Activated T-cell treated with anti-CD3 and anti-CD28 coated beads, Interleukin-2, amount 50 U/mL, for 72 hours (primary cell): Measurements from ENCODE around the gene MRGPRG. TPM values are rescaled to one million over a fixed set of nuclear protein-coding genes. Genes with fewer than 3 reads are reported as not detected.

Experiments
- ATAC-seq, 2 donors: fragments of 150-1000 bp; cut with Tn5 transposase; replicated peaks in 1 of 2; 2 replicates each; pipeline ENCODE4 v1.10.0; 2021; ENCODE audit warnings: moderate library complexity in 2 of 2, mild to moderate bottlenecking in 1 of 2
- DNase-seq, 2 donors: peaks; one replicate each; pipeline ENCODE4 v3.0.0; 2021 to 2022; ENCODE audit warnings: mixed read lengths in 1 of 2
- H3K27ac Mint-ChIP-seq: one replicate; pipeline ENCODE4 v1.8.0; 2022; ENCODE audit warnings: mild to moderate bottlenecking, moderate library complexity, mixed read lengths
- H3K27me3 Mint-ChIP-seq: one replicate; pipeline ENCODE4 v1.8.0; 2022; ENCODE audit warnings: low read depth, mixed read lengths
- H3K36me3 Mint-ChIP-seq, 2 donors: one replicate each; pipeline ENCODE4 v1.8.0; 2022; ENCODE audit warnings: mixed read lengths in 2 of 2, mild to moderate bottlenecking in 1 of 2; ENCODE audit not compliant: insufficient read depth in 2 of 2
- H3K4me1 Mint-ChIP-seq: one replicate; pipeline ENCODE4 v1.8.0; 2022; ENCODE audit warnings: low read depth, mixed read lengths
- H3K4me3 Mint-ChIP-seq, 2 donors: one replicate each; pipeline ENCODE4 v1.8.0; 2022; ENCODE audit warnings: mild to moderate bottlenecking in 2 of 2, mixed read lengths in 2 of 2, moderate library complexity in 2 of 2
- H3K9me3 Mint-ChIP-seq, 2 donors: one replicate each; pipeline ENCODE4 v1.8.0; 2022; ENCODE audit warnings: mixed read lengths in 2 of 2
- total RNA-seq, 2 donors: library from RNA; stranded (reverse); gene quantifications; one replicate each; pipeline ENCODE4 v1.2.3, GENCODE V29; 2022

The MRGPRG gene
- total RNA-seq, 2 donors from 2014 or later, result not detected

DNA sequence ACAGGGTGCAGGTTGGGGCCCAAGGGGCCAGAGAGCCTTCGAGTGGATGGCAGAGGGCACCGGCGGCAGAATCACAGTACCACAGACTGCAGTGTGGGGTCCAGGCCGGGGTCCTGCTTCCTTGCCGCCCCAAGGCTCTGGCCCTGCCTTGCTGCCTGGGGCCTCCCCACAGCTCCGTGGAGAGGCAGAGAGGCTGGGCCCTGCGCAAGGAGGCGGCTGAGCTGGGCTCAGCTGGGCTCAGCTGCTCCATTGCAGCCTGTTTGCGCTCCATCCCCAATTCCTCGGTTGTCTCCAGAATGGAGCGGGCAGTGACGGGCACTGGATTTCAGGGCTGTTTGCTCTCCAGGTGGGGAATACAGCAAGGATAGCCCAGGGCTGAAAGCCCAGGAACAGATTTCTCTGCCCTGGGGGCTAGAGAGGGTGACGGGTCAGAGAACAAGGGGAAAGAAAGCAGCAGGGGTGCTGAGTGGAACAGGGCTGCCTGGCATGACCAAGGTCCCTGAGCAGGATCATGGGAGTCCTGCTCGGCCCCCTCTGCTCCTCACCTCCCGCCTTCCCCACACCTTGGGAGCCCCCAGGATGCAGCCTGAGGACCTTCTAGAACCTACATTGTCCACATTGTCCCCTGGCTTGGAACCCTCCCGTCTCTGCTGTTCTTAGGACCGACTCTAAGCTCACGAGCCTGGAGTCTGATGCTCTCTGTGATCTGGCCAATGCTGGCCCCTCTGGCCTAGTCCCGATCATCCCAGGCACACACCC, 18.9 kb downstream of the MRGPRG start:
- no peak overlapping the region for H3K27ac Mint-ChIP-seq
- no peaks in the 10 kb centered on the region for H3K36me3 Mint-ChIP-seq
- DNase-seq, result no peak
- no peaks in the 10 kb centered on the region for H3K9me3 Mint-ChIP-seq
- H3K4me3 Mint-ChIP-seq, result no peak overlapping the region
- ATAC-seq, result no peak
- peaks cover 8% of the 10 kb centered on the region for H3K27me3 Mint-ChIP-seq
- peaks cover 6% of the 10 kb centered on the region for H3K4me1 Mint-ChIP-seq

DNA sequence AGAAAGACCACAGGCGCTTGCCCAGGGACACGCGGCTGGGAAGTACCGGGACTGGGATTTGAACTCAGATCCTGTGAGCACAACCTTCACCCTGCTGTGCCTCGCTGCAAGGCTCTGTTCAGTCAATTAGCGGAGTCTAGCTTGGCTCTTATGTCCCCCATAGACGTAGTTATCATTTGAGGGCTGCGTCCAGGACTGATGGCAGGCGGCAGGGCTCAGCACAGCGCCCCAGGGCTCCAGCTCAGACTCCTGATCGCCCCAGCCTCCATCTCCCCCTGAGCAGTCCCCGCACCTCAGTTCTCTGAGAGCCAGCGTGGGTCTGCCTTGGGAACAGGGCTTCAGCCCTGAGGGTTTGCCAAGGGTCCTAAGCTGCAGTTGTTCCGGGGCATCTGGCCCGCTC, 19.8 kb downstream of the MRGPRG start:
- no peak for ATAC-seq
- Mint-ChIP-seq H3K4me3 (no peak overlapping the region), H3K36me3 (no peaks in the 10 kb centered on the region), H3K9me3 (no peaks in the 10 kb centered on the region), H3K4me1 (peaks cover 6% of the 10 kb centered on the region), H3K27ac (no peak overlapping the region), H3K27me3 (peaks cover 8% of the 10 kb centered on the region)
- no peak for DNase-seq

DNA sequence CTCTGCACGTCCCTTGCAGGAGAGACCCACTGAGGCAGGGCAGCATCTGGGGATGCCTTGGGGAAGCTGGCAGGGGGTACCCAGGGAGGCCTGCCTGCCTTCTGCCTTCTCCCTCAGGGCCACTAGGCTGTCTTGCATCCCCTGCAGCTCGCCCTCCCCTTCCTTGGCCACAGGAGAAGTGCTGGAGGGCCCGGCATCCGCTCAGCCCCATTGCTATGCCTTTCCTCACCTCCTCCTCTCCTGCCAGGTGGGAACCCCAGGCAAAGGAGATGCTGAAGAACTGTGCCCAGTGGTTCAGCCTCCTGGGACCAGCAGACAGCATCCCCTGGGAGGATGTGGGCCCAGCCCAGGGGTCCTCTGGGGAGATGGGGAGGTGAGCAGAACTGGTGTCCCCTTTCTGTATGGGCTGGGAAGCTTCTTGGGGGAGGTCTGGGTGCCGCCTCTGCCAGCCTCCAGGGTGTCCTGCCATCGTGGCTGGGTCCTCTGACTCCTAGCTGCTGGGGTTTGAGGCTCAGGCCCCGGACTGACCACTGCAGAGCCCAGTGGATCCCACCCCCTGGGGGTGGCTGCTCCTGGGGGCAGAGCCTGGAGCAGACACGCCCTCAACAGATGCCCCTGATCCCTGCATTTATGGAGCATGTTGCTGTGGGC, 20.6 kb downstream of the MRGPRG start:
- H3K4me1 Mint-ChIP-seq, result peaks cover 6% of the 10 kb centered on the region
- H3K9me3 Mint-ChIP-seq, result no peaks in the 10 kb centered on the region
- H3K36me3 Mint-ChIP-seq, result no peaks in the 10 kb centered on the region
- no peak overlapping the region for H3K27ac Mint-ChIP-seq
- no peak overlapping the region for H3K4me3 Mint-ChIP-seq
- ATAC-seq (no peak), DNase-seq (no peak)
- peaks cover 8% of the 10 kb centered on the region for H3K27me3 Mint-ChIP-seq

DNA sequence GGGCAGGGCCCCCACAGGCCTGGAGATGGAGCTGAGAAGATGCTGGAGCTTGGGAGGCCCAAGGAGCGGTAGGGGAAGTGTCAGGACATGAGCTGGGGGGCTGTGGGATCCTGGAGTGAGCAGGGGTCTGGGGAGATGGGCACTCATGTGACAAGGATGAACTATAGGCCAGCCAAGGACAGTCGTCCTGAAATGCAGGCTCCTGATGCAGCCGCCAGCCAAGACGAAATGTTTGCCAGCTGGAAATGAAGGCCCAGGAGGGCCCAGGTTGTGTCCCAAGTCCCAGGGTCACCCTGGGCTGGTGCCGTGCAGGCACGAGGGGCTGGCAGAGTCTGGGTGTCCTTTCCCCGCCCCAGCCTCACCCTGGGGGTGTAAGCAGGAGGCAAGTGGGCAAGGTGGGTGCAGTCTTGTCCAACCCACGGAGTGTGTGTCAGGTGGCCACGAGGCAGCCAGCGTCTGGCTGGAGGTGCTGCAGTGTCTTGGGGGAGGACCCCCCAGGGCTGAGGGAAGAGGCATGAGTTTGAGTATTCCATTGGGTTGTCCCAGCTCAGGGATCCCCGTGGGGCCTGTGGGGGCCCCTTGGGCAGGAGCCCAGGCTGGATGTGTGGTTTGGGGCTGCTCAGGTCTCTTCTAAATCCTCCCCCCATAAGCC, 21.4 kb downstream of the MRGPRG start:
- Mint-ChIP-seq H3K4me3 (no peak overlapping the region), H3K9me3 (no peaks in the 10 kb centered on the region), H3K27ac (no peak overlapping the region), H3K36me3 (no peaks in the 10 kb centered on the region), H3K4me1 (no peaks in the 10 kb centered on the region), H3K27me3 (peaks cover under 1% of the 10 kb centered on the region)
- DNase-seq, result no peak
- ATAC-seq, result no peak

DNA sequence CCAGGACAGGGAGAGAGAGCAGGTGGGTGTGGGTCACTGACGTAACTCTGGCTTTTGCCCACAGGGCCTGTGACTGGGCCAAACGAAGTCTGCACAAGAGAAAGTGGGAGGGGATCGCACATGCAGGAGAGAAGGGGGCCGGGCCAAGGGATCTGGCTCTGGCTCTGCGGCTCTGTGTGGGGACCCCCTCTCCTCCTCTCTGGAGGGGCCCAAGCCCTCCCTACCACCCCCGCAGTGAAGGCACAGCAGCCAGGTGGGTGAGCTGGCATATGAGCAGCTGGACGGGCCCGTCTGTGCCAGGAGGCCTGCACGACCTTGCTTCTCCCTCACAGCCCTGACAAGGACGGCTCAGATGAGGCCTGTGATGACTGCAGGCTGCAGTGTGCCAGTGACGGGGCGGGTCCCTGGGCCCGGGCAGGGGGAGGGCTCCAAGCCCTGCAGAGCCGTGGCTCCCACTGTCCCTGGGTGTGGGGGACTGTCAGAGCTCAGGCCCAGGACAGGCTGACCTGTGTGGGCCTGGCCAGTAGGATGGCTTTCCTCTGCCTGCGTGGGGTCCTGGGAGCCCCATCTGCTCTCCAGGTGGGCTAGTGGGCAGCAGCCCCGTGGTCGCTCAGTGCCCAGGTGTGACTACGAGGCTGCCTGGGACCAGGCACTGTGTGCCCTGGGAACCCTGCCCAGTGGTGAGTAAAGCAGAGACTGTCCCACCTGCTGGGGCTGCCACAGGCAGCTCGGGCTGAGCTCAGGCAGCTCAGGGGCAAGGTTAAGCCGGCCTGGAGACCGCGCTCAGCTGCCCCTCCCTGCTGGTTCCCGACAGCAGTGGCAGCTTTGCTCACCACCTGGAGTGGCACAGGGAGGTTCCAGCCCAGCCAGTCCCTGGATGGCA, 22.2 kb downstream of the MRGPRG start:
- Mint-ChIP-seq H3K4me3 (no peak overlapping the region), H3K36me3 (no peaks in the 10 kb centered on the region), H3K27me3 (no peaks in the 10 kb centered on the region), H3K9me3 (no peaks in the 10 kb centered on the region), H3K27ac (no peak overlapping the region), H3K4me1 (no peaks in the 10 kb centered on the region)
- ATAC-seq (no peak), DNase-seq (no peak)

DNA sequence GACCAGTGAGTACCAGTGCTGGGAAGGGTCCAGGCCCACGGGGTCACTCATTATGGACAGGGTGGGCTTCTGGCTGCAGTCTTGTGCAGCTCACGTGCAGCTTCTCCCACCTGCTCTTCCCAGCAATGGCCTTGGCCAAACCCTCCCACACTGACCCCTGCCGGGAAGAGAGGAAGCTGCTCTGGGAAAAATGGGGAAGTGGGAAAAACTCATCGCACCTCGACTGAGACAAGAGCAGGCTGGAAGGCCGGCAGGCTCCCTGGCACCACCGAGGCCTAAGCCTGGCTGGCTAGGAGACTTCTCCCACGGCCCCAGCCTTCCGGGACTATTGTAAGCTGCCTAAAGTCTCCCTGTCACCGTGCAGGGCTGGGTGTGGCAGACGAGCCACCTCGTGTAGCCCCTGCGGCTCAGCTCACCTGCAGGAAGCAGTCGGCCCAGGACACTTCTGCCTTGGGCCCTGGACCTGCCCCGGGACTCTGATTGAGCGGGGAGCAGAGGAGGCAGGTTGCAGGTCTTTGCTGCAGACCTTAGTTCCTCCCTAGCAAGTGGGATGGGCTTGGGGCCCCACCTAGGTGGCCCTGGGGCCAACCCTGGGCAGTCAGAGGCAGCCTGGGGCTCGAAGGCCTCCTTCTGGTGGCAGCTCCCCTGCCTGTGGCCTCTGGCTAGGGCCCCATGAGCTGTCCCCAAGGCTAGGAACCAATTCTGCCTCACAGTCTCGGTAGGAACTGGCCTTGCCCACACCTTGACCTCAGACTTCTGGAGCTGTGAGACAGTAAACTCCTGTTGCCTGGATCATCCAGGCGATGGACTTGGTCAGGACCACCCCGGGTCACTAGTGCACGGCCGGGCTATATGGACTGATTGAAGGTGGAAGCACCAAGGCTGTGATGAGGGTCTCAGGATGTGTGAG, 23.1 kb downstream of the MRGPRG start:
- Mint-ChIP-seq H3K9me3 (no peaks in the 10 kb centered on the region), H3K36me3 (no peaks in the 10 kb centered on the region), H3K27ac (no peak overlapping the region), H3K4me1 (no peaks in the 10 kb centered on the region), H3K27me3 (no peaks in the 10 kb centered on the region), H3K4me3 (no peak overlapping the region)
- DNase-seq (no peak), ATAC-seq (no peak)

DNA sequence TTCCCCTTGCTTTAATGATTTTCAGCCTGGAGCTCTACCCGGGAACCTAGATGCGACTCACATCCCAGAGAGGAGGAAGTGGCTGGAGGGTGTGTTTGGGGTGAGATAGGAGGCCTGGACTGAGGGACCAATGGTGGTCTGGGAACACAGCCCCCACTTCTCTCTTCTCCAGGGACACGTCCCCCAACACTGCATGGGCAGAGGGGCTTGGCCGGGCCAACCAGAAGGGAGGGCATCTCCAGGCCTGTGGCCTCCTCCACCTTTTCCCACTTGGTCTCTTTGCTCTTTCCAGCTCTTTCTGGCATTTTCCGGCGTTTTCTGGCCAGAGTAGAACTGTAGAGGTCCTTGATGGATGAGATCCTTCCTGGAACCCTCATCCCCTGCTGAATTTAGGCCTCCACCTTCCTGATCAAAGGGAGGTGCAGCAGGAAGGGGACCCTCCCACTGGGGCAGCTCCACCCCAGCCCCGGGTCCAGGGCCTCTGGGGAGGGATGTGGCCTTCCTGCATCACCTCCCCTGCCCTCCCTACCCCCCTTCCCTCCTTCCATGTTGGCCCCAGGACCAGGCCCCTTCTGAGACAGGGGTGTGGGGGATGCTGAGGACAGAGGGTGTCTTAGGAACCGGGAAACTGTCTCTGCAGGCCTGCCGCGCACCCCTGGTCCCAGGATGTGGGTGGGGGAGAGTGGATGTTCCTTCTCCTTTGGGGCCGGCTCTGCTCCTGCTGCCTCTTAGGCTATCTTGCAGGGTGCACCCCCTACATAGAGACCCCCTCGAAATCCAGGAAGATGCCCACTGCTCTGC, 24.4 kb downstream of the MRGPRG start:
- DNase-seq (no peak), ATAC-seq (no peak)
- H3K4me1 Mint-ChIP-seq, result no peaks in the 10 kb centered on the region
- H3K36me3 Mint-ChIP-seq, result no peaks in the 10 kb centered on the region
- no peaks in the 10 kb centered on the region for H3K27me3 Mint-ChIP-seq
- H3K27ac Mint-ChIP-seq, result no peak overlapping the region
- no peak overlapping the region for H3K4me3 Mint-ChIP-seq
- H3K9me3 Mint-ChIP-seq, result no peaks in the 10 kb centered on the region

DNA sequence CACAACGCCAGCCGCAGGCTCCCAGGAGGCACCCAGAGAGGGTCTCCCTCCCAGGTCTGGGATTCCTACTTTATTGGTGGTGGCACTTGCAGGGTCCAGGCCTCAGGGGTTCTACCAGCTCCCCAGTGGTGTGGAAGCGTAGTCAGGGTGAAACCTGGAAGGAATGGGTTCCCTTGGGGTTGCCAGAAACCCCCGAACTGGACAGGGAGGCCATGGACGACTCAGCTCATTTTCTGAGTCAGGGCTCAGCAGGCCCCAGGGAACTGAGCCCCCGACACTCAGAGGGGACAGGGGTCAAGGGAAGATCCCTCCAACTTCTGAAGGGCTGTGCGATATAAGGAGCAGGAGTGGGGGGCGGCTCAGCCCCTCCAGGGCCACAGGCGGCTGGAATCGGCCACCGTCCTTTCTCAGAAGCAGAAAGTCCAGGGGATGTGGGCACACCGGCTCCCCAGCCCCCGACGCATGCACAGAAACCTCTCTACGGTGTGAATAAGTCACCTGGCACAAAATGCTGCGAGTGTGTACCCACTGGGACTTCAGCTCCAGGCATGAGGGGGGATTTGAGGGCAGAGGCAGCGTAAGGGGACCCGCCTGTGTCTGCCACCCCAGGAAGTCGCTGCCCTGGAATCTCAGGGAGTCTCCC, 25.1 kb downstream of the MRGPRG start:
- Mint-ChIP-seq H3K9me3 (no peaks in the 10 kb centered on the region), H3K4me3 (no peak overlapping the region)
- no peak for ATAC-seq

DNA sequence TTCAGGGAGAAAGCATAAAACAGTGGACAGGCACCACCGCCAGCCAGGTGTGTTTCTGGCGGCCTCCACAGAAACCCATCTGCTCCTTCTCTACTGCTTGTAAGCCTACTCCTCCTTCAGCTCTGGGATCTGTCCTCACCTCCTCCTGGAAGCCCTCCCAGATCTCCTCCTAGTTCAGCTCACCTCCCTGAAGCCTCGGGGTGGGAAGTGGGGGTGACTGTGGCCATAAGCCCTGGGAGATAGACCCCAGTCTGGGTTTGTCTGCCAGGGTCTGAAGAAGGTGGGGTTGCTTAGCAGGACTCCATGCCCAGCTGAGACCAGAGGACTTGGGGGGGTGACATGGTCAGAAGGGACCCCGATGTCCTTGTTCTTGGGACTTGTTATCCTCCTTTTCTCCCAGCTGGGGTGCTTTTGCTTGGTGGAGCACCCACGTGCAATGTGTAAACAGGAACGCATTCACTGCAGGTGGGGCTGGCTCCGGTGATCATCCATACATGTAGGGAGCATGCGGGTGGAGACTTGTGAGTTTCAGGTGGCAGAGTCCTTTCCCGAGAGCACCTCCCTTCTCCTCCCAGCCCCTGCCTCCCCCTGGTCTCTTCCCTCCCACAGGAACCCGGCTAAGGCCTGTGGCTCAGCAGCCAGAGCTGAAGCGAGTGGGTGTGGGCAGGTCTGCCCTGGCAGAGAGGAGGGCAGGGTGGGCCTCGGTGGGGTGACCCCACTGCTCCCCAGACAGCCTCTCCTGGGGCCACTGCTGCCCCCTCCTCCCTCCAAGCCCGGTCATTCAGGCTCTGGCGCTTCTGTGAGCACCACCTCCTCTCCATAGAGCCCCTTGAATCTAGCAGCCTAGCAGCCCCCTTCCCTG, 25.9 kb downstream of the MRGPRG start:
- H3K36me3 Mint-ChIP-seq, result no peaks in the 10 kb centered on the region
- no peaks in the 10 kb centered on the region for H3K27me3 Mint-ChIP-seq
- no peak for ATAC-seq
- no peaks in the 10 kb centered on the region for H3K4me1 Mint-ChIP-seq
- no peak for DNase-seq
- H3K4me3 Mint-ChIP-seq, result no peak overlapping the region
- H3K27ac Mint-ChIP-seq, result no peak overlapping the region
- H3K9me3 Mint-ChIP-seq, result no peaks in the 10 kb centered on the region

More for the DNA sequence above, 25.1 kb downstream of the MRGPRG start:
- DNase-seq, result no peak
- Mint-ChIP-seq H3K27ac (no peak overlapping the region), H3K27me3 (no peaks in the 10 kb centered on the region), H3K36me3 (no peaks in the 10 kb centered on the region), H3K4me1 (no peaks in the 10 kb centered on the region)

DNA sequence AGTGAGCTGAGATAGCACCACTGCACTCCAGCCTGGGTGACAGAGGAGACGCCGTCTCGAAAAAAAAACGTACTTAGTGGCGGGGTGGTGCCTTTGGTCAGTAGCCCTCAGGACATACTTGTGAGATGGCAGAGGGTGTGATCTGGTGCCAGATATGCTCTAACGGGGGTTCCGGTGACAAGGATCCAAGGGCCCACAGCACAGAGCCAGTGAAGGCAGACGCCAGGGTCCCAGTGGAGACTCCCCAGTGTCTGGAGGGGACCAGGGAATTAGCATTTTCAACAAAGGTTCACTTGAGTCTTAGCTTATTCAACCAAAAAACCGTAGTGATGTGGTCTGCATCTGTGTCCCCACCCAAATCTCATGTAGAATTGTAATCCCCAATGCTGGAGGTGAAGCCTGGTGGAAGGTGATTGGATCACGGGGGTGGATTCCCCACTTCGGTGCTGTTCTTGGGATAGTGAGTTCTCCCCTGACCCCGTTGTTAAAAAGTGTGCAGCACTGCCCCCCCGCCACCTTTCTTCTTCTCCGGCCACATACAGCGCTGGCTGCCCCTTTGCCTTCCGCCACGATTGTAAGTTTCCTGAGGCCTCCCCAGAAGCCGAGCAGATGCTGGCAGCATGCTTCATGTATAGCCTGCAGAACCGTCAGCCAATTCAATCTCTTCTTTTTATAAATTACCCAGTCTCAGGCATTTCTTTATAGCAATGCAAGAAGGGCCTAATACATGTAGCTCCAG, 26.9 kb downstream of the MRGPRG start:
- no peak overlapping the region for H3K27ac Mint-ChIP-seq
- ATAC-seq (no peak), DNase-seq (no peak)
- no peaks in the 10 kb centered on the region for H3K4me1 Mint-ChIP-seq
- no peaks in the 10 kb centered on the region for H3K36me3 Mint-ChIP-seq
- no peaks in the 10 kb centered on the region for H3K27me3 Mint-ChIP-seq
- H3K9me3 Mint-ChIP-seq, result no peaks in the 10 kb centered on the region
- no peak overlapping the region for H3K4me3 Mint-ChIP-seq
